Esophagus muscularis mucosa (tissue), 3 donors: ENCODE measurements around the gene ARHGAP24.

ENCODE experiments used
- CTCF ChIP-seq, 3 experiments: fragments of 200-600 bp in 2 of 3; fragments of 450-650 bp in 1 of 3; sonication (generic) in 2 of 3; IDR thresholded peaks; one replicate each; pipeline ENCODE4 v1.5.1; 2017 to 2019; ENCODE audit warnings: antibody characterized with exemption in 3 of 3, mild to moderate bottlenecking in 2 of 3, moderate library complexity in 1 of 3
- EP300 ChIP-seq: sonication (generic); formaldehyde crosslinking; IDR thresholded peaks from one replicate; pipeline ENCODE4 v1.6.1; 2017; ENCODE audit warnings: antibody characterized with exemption

GRCh38 chr4:85808864-85809263, 333.9 kb downstream of the ARHGAP24 start:
- TF ChIP-seq CTCF (IDR thresholded peaks at IDR 0.05) (no peak), EP300 (no peak)
